NCI-H1092 (cell line): ENCODE results near the gene LDLRAD2.

ENCODE experiments used
- DNase-seq: peaks from one replicate; lab custom pipeline; 2025; lab: John Stamatoyannopoulos, UW

The LDLRAD2 gene

DNA sequence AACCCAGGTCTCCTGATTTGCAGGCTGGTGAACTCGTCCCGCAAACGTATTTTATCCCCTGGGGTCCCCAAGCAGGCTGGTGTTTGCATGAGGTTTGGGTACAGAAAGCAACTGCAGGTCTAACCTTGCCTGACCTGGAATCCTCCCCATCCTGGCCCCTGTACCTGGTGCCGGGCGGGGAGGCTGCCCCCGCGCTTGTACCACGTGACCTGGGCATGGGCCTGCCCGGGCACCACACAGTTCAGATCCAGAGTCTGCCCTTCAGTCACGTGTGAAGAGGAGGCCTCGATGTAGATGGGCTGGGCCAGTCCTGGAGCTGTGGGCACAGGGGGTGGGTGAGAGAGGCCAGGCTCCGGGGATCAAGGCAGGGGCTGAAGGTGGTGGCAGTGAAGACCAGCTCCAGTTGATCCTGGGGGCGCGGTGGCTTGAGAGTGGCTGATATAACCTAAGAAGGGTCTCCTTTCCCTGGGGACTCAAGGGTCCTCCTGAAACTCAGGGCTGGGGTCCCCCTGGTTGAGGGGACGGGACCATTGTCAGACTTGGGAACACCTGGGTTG is 30.6 kb downstream of the LDLRAD2 start:
- DNase-seq = no peak

GRCh38 chr1:21843208-21843607 is 31.1 kb downstream of the LDLRAD2 start:
- DNase-seq = no peak

DNA sequence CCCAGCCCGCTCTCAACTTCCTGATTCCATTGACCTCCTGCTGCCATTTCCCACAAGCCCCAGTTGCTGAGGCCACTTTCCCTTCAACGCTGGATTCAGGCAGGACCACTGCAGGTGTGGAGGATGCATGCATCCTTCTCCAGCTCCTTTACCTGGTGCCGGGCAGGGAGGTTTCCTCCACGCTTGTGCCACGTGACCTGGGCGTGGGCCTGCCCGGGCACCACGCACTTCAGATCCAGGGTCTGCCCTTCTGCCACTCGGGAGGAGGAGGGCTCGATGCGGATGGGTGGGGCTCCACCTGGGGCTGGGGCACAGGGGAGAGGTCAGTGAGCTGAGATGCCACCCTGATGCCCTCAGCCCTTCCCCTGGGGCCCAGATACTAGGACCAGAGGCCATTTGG is 31.9 kb downstream of the LDLRAD2 start:
- no peak for DNase-seq

GRCh38 chr1:21845646-21846641 is 33.9 kb downstream of the LDLRAD2 start:
- no peak for DNase-seq

- no peak for DNase-seq
These were observed 35.4 kb downstream of the LDLRAD2 start for GRCh38 chr1:21847223-21848205.

GRCh38 chr1:21848524-21849174 is 36.6 kb downstream of the LDLRAD2 start:
- DNase-seq = no peak

- no peak for DNase-seq
These were observed 38.0 kb downstream of the LDLRAD2 start for GRCh38 chr1:21849909-21850576.

DNA sequence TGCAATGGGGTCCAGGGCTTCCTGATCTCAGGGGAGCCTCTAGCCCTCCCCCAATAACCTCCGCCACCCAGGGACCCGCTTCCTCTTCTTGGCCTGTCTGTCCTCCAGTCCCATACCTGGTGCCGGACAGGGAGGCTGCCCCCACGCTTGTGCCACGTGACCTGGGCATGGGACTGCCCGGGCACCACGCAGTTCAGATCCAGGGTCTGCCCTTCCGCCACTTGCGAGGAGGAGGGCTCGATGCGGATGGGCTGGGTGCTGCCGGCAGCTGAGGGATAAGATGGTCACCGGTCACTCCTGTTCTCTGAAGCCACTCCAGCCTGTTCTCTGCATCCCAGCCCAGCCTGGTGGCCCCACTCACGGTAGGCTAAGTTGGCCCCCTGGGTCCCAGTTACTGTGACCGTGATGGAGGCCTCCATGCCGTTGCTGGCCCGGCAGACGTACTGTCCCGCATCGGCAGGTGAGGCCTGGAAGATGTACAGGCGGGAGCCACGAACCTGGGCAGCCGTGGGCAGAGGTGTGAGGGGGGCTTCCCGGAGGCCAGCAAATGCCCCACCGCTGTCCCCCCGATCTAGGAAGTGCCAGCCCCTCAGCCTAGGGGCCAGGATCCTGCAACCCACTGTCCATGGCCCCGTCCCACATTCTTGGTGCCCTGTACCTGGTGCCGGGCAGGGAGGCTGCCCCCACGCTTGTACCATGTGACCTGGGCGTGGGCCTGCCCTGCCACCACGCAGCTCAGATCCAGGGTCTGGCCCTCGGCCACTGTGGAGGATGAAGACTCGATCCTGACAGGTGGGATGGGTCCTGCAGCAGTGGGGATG is 39.6 kb downstream of the LDLRAD2 start:
- DNase-seq = no peak

DNA sequence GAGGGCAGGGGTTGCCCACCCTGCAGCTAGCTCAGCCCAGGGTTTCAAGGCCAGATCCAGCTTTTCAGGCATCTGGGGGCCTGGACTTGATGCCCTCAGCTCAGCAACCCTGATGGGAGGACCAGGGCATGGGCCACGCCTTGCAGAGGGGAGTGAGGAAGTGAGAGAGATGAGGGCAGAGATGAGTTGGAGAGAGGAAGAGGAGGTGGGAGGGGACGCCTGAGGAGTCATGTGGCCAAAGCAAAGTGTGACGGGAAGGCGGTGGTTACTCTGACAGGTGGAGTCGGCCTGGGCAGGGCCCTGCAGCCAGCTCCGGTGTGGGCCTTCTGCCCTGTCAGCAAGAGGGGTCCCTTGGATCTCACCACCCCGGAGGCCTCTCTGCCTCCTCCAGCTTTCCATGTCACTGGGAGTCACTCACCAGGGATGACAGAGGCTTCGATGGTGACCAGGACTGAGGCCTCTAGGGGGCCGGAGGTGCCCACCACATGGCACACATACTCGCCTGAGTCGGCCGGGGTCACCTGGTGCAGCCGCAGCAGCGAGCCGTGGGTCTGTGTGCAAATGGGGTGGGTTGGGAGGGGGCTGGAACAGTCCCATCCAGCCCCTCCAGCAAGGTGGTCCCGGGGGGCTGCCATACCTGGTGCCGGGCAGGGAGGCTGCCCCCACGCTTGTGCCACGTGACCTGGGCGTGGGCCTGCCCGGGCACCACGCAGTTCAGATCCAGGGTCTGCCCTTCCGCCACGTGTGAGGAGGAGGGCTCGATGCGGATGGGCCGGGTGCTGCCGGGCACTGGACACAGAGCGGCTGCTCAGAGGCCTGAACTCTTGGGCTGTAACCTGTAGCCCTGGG is 40.4 kb downstream of the LDLRAD2 start:
- DNase-seq = no peak

GRCh38 chr1:21853131-21853427 is 41.0 kb downstream of the LDLRAD2 start:
- no peak for DNase-seq

DNA sequence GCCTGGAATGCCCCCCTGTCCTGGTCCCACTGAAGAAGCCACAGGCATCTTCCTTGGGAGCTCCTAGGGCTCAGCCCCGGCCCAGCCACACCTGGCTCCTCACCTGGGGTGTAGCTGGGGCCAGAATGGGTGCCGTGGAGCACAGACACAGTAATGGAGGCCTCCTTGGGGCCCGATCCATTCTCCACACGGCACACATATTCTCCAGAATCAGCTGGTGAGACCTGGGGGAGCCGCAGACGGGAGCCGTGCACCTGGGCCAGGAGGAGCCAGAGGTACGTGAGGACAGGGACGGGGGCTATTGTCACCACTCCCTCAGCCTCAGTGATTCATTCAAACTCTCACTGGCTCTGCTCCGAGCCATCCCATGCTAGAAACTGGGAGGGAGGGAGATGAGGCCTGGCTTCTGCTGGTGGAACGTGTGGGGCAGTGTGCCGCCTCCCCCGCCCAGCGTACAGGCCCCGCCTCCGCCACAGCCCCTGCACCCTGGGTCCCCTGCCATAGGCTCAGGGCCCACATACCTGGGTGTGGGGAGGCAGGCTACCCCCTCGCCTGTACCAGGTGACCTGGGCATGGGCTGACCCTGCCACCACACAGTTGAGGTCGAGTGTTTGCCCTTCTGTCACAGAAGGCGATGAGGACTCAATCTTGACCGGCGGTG is 42.2 kb downstream of the LDLRAD2 start:
- no peak for DNase-seq

- no peak for DNase-seq
These were observed 42.7 kb downstream of the LDLRAD2 start for GRCh38 chr1:21854751-21855131.

GRCh38 chr1:21855257-21856096 is 43.4 kb downstream of the LDLRAD2 start:
- DNase-seq = no peak

DNA sequence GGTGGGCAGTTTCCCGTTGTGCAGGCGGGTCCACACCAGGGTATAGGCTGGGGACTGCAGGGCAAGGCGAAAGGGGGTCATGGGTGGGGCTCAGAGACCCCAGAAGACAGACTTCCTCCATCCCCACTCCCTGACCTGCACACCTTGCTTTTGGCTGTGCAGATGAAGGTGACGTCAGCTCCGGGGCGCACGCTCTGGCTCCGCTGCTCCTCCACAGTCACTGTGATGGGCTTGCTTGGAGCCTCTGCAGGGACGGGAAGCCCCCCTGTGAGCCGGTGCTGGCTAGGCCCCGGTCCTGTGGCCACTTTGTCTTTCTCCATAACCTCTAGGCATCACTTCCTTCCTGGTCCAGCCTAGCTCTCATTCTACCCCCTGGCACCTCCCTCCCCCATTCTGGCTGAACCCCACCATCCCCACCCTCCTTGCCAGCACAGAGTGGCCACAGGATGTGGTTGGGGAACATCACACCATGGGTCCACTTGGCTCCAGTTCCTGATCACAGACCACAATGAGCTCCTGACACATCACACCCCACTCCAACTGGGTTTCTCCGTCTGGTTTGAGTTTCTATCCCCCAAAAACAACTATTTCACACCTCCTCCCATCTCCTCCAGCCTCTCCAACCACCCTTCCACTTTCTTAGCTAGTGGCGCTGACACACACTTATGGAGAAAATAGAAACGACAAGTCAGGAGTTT is 45.2 kb downstream of the LDLRAD2 start:
- DNase-seq = no peak

DNA sequence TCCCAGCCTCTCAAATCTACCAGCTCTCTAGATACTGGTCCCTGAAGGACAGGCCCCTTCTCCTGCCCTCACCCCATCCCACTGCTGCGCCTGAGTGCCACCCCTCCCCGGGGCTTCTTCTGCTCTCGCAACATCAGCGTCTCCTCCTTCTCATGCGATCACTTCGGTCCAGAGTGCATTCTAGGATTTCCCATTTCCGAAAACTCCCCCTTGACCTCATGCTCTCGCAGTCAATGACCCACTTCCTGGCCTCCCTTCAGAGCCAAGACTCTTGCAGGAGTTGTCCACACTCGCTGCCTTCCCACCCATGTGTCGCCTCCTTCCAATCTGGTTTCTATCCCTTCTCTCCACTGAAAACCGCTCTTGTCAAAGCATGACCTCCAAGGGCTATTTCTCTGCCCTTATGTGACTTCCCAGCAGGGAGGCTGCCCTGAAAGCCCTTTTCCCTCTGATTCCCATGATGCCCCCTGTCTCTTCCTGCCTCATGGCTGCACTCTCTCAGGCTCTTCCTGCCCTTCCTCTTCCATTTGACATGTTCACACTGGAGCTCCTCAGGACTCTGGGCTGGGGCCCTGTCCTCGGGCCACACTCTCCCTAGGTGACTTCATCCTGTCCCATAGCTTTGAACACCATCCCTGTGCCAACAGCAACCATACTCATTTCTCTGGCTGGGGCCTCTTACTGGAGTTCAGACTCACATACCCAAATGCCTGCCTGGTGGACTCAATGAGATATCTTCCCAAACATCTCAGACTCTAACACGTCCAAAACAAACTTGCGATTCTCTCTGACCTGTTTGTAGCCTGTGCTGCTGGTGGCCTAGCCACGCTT is 46.0 kb downstream of the LDLRAD2 start:
- no peak for DNase-seq

GRCh38 chr1:21859669-21860179 is 47.7 kb downstream of the LDLRAD2 start:
- no peak for DNase-seq
